ENCODE measurements around the gene KRTAP1-3.

DNA sequence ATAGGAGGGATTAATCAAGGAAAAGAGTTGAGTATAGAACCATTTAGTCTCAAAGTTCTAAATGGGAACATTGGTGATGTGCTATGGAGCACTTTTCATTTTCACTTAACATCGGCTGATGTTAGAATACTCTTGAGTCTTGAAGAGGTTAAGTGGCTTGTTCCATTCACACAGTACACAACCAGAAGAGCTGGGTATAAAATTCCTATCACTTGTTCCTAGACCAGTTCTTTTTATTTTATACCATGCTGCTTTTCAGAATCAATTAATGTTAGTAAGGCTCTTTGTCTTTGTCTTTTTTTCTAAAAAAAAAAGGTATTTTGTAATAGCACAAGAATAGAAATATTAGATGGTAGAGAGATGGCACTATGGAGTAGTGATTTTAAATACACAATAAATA, 8.3 kb upstream of the KRTAP1-3 start:
- TF ChIP-seq CTCF (IDR thresholded peaks at IDR 0.05; ENCODE audit: low read depth, low read length) (no peak), EZH2phosphoT487 (IDR thresholded peaks at IDR 0.05; ENCODE audit: low read depth) (no peak)
